OCI-LY7 (cell line): ENCODE measurements around the gene FMNL2. TPM values are rescaled to one million over a fixed set of nuclear protein-coding genes. Genes with fewer than 3 reads are reported as not detected.

Experiments used
- BruUV-seq: library from RNA; stranded (reverse); fragments of 400-500 nt; replicated peaks from 2 replicates; lab custom pipeline; 2021; lab: Mats Ljungman, UMichigan
- CTCF ChIA-PET: fragments of 300-600 bp; sonication (Branson Sonifier 250); formaldehyde crosslinking; loops from one replicate; lab custom pipeline; 2022; ENCODE audit warnings: antibody characterized with exemption; ENCODE audit not compliant: unreplicated experiment; lab: Charles Lee
- POLR2A ChIA-PET: fragments of 300-600 bp; sonication (Branson Sonifier 250); formaldehyde crosslinking; loops from one replicate; lab custom pipeline; 2022; ENCODE audit warnings: antibody characterized with exemption; lab: Charles Lee
- DNase-seq: peaks from one replicate; pipeline ENCODE4 v3.0.0-alpha.2; 2015; ENCODE audit warnings: low spot score
- H2AFZ ChIP-seq: fragments of 200-600 bp; sonication (generic), shearing (Covaris generic); 2 replicates; pipeline ENCODE4 v1.6.1; 2014; ENCODE audit warnings: mild to moderate bottlenecking, antibody characterized with exemption, low read length, moderate library complexity
- H3K27ac ChIP-seq: fragments of 200-600 bp; sonication (generic); 2 replicates; pipeline ENCODE4 v1.5.1; 2014; ENCODE audit warnings: mixed run types, low read depth, mild to moderate bottlenecking, moderate library complexity, low read length, inconsistent platforms; ENCODE audit not compliant: poor library complexity, severe bottlenecking
- H3K36me3 ChIP-seq: fragments of 200-600 bp; sonication (generic); 2 replicates; pipeline ENCODE4 v1.6.1; 2014; ENCODE audit warnings: mild to moderate bottlenecking, antibody characterized with exemption, low read length, moderate library complexity, mixed read lengths; ENCODE audit not compliant: insufficient read depth
- H3K4me1 ChIP-seq: fragments of 200-600 bp; sonication (generic); 2 replicates; pipeline ENCODE4 v1.5.1; 2014; ENCODE audit warnings: mild to moderate bottlenecking, low read length; ENCODE audit not compliant: insufficient read depth, poor library complexity, severe bottlenecking
- H3K4me2 ChIP-seq: fragments of 200-600 bp; sonication (generic); 2 replicates; pipeline ENCODE4 v1.6.1; 2014; ENCODE audit warnings: mild to moderate bottlenecking, low read length
- H3K4me3 ChIP-seq: fragments of 200-600 bp; sonication (generic); 2 replicates; pipeline ENCODE4 v1.5.1; 2014; ENCODE audit warnings: mild to moderate bottlenecking, low read depth, low read length; ENCODE audit not compliant: poor library complexity, severe bottlenecking
- H3K79me2 ChIP-seq: fragments of 200-600 bp; sonication (generic); 2 replicates; pipeline ENCODE4 v1.6.1; 2016; ENCODE audit warnings: low read depth, mild to moderate bottlenecking, low read length, moderate library complexity, mixed read lengths; ENCODE audit not compliant: insufficient read depth
- H3K9me2 ChIP-seq: fragments of 200-600 bp; sonication (generic); 2 replicates; pipeline ENCODE4 v1.6.1; 2016; ENCODE audit warnings: mild to moderate bottlenecking, low read length, mixed read lengths; ENCODE audit not compliant: insufficient read depth
- H3K9me3 ChIP-seq: fragments of 200-600 bp; sonication (generic); 2 replicates; pipeline ENCODE4 v1.6.1; 2014; ENCODE audit warnings: mild to moderate bottlenecking, mixed run types, low read length, mixed read lengths
- H4K20me1 ChIP-seq: fragments of 200-600 bp; sonication (generic); 2 replicates; pipeline ENCODE4 v1.6.1; 2014; ENCODE audit warnings: mild to moderate bottlenecking, antibody characterized with exemption, low read length, moderate library complexity, mixed read lengths; ENCODE audit not compliant: insufficient read depth
- CTCF ChIP-seq: fragments of 200-600 bp; sonication (generic); conservative IDR thresholded peaks from 2 replicates; pipeline ENCODE4 v1.5.1; 2014; ENCODE audit warnings: mild to moderate bottlenecking, antibody characterized with exemption, low read length, moderate library complexity, mixed read lengths
- EZH2phosphoT487 ChIP-seq: fragments of 200-600 bp; sonication (generic); IDR thresholded peaks from 2 replicates; pipeline ENCODE4 v1.6.1; 2018; ENCODE audit warnings: low read depth, borderline replicate concordance, mild to moderate bottlenecking, mixed run types, antibody characterized with exemption, low read length, moderate library complexity, mixed read lengths
- intact Hi-C: fragments of 100-400 bp; cut with micrococcal nuclease; formaldehyde crosslinking; loops from one replicate; pipeline ENCODE4 v1.10.0; 2022; ENCODE audit not compliant: unreplicated experiment
- total RNA-seq, 2 experiments: library from RNA; depleted of rRNA in 1 of 2; stranded (reverse); fragments of >200 nt in 1 of 2; shearing (Covaris generic) in 1 of 2; gene quantifications; 2 replicates each; pipeline ENCODE4 v1.2.3, GENCODE V29; 2014 to 2022

The FMNL2 gene
- total RNA-seq, 2 experiments from 2014 or later, result 0.03 to 0.21 TPM

- Histone ChIP-seq H3K9me2 (no peaks in the 10 kb centered on the region), H3K4me3 (no peak overlapping the region), H3K27ac (no peak overlapping the region), H3K9me3 (no peaks in the 10 kb centered on the region), H3K36me3 (no peaks in the 10 kb centered on the region), H4K20me1 (no peaks in the 10 kb centered on the region), H3K79me2 (no peaks in the 10 kb centered on the region), H3K4me1 (peaks cover 4% of the 10 kb centered on the region), H2AFZ (no peak overlapping the region), H3K4me2 (no peak overlapping the region)
- intact Hi-C loops, result no loop called here
- ChIA-PET CTCF (no interaction called here), POLR2A (interaction anchor here (0.7 kb wide), 1 partner anchor 67 kb away, joined by 3 read pairs; no protein-coding TSS in a partner anchor)
- DNase-seq, result no peak
- TF ChIP-seq EZH2phosphoT487 (no peak), CTCF (no peak)
- BruUV-seq, result no TSS peak
Observed at GRCh38 chr2:152546230-152546837, 211.4 kb downstream of the FMNL2 start.

- CTCF ChIA-PET, result no interaction called here
- intact Hi-C loops, result no loop called here
Observed at GRCh38 chr2:152548111-152548875, 213.3 kb downstream of the FMNL2 start.

More at GRCh38 chr2:152548111-152548875, 213.3 kb downstream of the FMNL2 start:
- H3K79me2 ChIP-seq, result no peaks in the 10 kb centered on the region
- H3K4me1 ChIP-seq, result no peaks in the 10 kb centered on the region
- H3K4me3 ChIP-seq, result no peak overlapping the region
- H3K4me2 ChIP-seq, result no peak overlapping the region
- H2AFZ ChIP-seq, result no peak overlapping the region
- POLR2A ChIA-PET, result no interaction called here
- BruUV-seq, result no TSS peak
- DNase-seq, result no peak
- H3K9me3 ChIP-seq, result no peaks in the 10 kb centered on the region
- no peak overlapping the region for H3K27ac ChIP-seq
- H3K36me3 ChIP-seq, result no peaks in the 10 kb centered on the region
- H3K9me2 ChIP-seq, result no peaks in the 10 kb centered on the region
- TF ChIP-seq CTCF (no peak), EZH2phosphoT487 (no peak)
- no peaks in the 10 kb centered on the region for H4K20me1 ChIP-seq
